Immature natural killer cell (primary cell): Measurements from ENCODE around the gene CALHM1. TPM values are rescaled to one million over a fixed set of nuclear protein-coding genes. Genes with fewer than 3 reads are reported as not detected.
"Not testable (repeated sequence)": the region's sequence is repeated elsewhere in the genome, so short reads cannot be mapped to it uniquely, and the experiment has no call there.

ENCODE experiments used
- DNase-seq, 3 donors: peaks; one replicate each; pipeline ENCODE4 v3.0.0; 2022; ENCODE audit warnings: mixed read lengths in 1 of 3
- H3K27ac Mint-ChIP-seq, 6 donors: one replicate each; pipeline ENCODE4 v1.8.0; 2020; ENCODE audit warnings: mixed read lengths in 6 of 6, mild to moderate bottlenecking in 5 of 6, inconsistent platforms in 4 of 6, moderate library complexity in 3 of 6
- H3K27me3 Mint-ChIP-seq, 3 donors: one replicate each; pipeline ENCODE4 v1.8.0; 2020 to 2021; ENCODE audit warnings: low read depth in 3 of 3, mild to moderate bottlenecking in 3 of 3, mixed read lengths in 3 of 3, moderate library complexity in 3 of 3, inconsistent platforms in 1 of 3
- H3K36me3 Mint-ChIP-seq, 3 donors: one replicate each; pipeline ENCODE4 v1.8.0; 2020; ENCODE audit warnings: mixed read lengths in 3 of 3, inconsistent platforms in 2 of 3, mild to moderate bottlenecking in 2 of 3
- H3K4me1 Mint-ChIP-seq, 2 donors: one replicate each; pipeline ENCODE4 v1.8.0; 2020; ENCODE audit warnings: inconsistent platforms in 2 of 2, mild to moderate bottlenecking in 2 of 2, mixed read lengths in 2 of 2, moderate library complexity in 1 of 2
- H3K4me3 Mint-ChIP-seq, 5 donors: one replicate each; pipeline ENCODE4 v1.8.0; 2020; ENCODE audit warnings: mild to moderate bottlenecking in 5 of 5, mixed read lengths in 5 of 5, inconsistent platforms in 3 of 5, moderate library complexity in 3 of 5
- H3K9me3 Mint-ChIP-seq, 6 donors: one replicate each; pipeline ENCODE4 v1.8.0; 2020; ENCODE audit warnings: mild to moderate bottlenecking in 6 of 6, mixed read lengths in 6 of 6, inconsistent platforms in 4 of 6, moderate library complexity in 3 of 6
- polyA plus RNA-seq, 3 donors: library from polyadenylated mRNA; unstranded; fragments of 300-500 nt; fragmentation: Illumina TruSeq; gene quantifications; one replicate each; pipeline ENCODE4 v1.2.3, GENCODE V29; 2021

The CALHM1 gene, protein sequence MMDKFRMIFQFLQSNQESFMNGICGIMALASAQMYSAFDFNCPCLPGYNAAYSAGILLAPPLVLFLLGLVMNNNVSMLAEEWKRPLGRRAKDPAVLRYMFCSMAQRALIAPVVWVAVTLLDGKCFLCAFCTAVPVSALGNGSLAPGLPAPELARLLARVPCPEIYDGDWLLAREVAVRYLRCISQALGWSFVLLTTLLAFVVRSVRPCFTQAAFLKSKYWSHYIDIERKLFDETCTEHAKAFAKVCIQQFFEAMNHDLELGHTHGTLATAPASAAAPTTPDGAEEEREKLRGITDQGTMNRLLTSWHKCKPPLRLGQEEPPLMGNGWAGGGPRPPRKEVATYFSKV
- under 1 TPM in 2 of 3 donors, not detected in 1; 0.56 to 0.91 TPM for polyA plus RNA-seq

DNA sequence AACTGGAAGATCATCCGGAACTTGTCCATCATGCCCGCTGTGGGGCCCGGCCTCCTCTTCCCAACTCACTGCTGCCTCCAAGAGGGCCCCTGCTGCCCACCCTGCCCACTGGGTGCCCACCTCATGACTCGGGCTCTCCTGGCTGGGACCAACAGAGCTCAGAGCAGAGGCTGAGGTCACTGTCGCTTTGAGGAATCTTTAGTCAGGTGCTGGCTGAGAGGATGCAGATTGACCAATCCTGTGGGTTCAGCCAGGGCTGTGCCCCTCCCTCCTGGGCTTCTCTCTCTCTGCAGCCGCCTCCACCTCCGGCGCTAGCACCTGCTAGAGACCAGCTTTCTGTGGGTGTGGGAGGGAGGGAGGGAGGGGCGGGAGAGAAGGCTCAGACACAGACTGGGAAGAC lies at the start of gene CALHM1:
Gene CALHM1 (minus strand): TSS at position 181 of the 400 bp plus-strand sequence. CDS start 149 bp downstream, at position 32.
- peaks cover 0 to 2% (median 0%) of the 10 kb centered on the region in 3 donors for H3K27me3 Mint-ChIP-seq
- no peaks in the 10 kb centered on the region for H3K36me3 Mint-ChIP-seq
- H3K9me3 Mint-ChIP-seq: no peaks in the 10 kb centered on the region
- peak in 2 of 3 donors; percentile 25 to 26 for DNase-seq
- H3K4me1 Mint-ChIP-seq: peaks cover 25 to 29% of the 10 kb centered on the region in 2 donors
- peak within 1 kb of the TSS; percentile 76 to 92 (median 84) for H3K27ac Mint-ChIP-seq
- peak within 1 kb of the TSS; percentile 74 to 80 (median 78) for H3K4me3 Mint-ChIP-seq

DNA sequence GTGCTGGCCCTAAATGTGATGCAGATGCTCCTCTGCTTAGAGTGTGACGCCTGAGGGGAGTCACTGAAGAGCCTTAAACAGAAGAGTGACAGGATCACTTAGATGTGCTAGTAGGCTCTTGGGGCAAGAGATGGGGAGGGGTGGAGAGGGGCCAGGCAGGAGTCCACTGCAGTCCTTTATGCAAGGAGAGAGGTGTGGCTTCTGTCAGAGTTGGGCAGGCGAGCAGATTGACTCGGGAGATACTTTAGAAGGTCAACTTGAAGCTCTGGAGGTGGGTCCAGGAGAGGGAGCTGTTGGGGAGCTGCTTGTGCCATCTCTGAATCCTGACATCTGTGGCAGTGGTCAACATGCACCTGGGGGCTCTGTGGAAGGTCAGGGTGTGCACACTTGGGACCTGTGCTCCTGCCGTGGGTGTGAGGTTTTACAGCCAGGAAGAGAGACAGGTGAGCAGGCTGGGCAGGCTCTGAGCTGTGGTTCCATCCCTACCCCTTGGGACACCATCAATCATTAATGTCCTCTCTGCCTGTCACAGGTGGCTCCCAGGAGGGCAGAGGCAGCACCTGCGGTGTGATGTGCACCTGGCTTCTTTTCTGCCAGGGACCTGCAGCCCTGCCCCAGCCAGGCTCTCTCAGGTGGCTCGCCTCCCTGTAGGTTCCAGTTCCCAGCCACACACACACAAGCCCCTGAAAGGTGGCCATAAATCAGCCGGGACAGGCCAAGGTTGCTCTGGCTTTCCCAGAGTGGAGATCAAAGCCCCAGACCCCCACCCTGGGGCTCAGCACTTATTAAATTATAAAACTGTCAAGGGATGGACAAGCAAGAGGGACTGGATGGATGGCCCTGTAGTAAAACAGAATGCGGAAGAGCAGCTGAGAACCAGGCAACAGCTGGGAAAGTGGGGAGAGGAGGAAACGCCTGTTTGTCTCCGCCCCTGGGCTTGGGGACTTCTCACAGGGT lies 48.8 kb upstream of the CALHM1 start:
- no peak for DNase-seq

DNA sequence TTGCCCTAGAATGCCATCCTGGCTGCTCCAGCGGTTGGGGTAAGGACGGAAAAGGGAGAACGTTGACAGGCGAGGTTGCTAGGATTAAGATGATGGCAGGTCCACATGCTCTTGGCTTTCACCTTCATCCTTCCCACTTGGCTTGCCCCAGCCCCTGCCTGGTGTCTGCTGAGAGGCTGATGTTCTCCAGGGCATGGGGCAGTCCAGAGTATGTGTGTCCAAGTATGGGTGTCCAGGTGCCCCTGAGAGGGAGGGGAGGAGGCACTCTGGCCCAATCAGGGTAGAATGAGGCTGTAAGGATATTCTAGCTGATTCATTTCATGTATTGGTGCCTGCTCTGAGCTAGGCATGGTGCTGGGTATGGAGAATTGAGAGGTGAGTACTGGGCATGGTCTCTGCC lies 47.4 kb upstream of the CALHM1 start:
- Mint-ChIP-seq H3K27me3 (peaks cover 3 to 7% (median 6%) of the 10 kb centered on the region in 3 donors), H3K9me3 (no peaks in the 10 kb centered on the region), H3K36me3 (no peaks in the 10 kb centered on the region), H3K4me3 (peak overlapping the region in 1 of 5 donors; percentile 6), H3K27ac (no peak overlapping the region), H3K4me1 (peaks cover 10 to 17% of the 10 kb centered on the region in 2 donors)
- no peak for DNase-seq

More for the DNA sequence above, 48.8 kb upstream of the CALHM1 start:
- Mint-ChIP-seq H3K27me3 (peaks cover 3 to 7% (median 6%) of the 10 kb centered on the region in 3 donors), H3K27ac (no peak overlapping the region), H3K36me3 (no peaks in the 10 kb centered on the region), H3K4me1 (peaks cover 10 to 17% of the 10 kb centered on the region in 2 donors), H3K9me3 (no peaks in the 10 kb centered on the region), H3K4me3 (no peak overlapping the region)

DNA sequence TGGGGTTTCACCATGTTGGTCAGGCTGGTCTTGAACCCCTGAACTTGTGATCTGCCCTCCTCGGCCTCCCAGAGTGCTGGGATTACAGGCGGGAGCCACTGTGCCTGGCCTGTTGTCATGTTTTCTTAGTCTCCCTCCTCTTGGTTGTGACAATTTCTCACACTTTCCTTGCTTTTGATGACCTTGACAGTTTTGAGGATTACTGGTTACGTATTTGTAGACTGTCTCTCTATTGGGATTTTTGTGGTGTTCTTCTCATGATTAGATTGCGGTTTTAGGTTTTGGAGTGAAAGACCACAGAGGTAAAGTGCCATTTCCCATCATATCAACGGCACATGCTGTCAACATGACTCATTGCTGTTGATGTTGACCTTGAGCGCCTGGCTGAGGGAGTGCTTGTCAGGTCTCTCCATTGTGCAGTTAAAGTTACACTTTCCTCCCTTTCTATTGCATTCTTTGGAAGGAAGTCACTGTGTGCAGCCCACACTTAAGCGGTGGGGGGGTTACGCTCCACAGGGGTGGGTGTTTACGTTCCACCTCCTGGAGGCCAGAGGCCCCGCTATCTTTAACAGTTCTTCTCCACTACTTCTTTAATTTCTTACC lies 45.6 kb upstream of the CALHM1 start:
- DNase-seq: peak; percentile 56 to 60 (median 57)
- H3K36me3 Mint-ChIP-seq: no peaks in the 10 kb centered on the region
- peaks cover 3 to 7% (median 7%) of the 10 kb centered on the region in 3 donors for H3K27me3 Mint-ChIP-seq
- peak overlapping the region in 4 of 5 donors; percentile 10 to 42 (median 33) for H3K4me3 Mint-ChIP-seq
- H3K9me3 Mint-ChIP-seq: no peaks in the 10 kb centered on the region
- H3K4me1 Mint-ChIP-seq: peaks cover 10 to 17% of the 10 kb centered on the region in 2 donors
- peak overlapping the region in 4 of 6 donors; percentile 3 to 33 (median 17) for H3K27ac Mint-ChIP-seq

DNA sequence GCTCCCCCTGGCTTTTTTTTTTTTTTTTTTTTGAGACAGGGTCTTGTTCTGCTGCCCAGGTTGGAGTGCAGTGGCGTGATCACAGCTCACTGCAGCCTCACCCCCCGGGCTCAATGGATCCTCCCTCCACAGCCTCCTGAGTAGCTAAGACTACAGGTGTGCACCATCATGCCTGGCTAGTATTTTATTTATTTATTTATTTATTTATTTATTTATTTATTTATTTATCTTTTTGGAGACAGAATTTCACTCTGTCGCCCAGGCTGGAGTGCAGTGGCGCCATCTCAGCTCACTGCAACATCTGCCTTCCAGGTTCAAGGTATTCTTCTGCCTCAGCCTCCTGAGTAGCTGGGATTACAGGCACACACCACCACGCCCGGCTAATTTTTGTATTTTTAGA lies 45.1 kb upstream of the CALHM1 start:
- H3K27ac Mint-ChIP-seq: peak overlapping the region in 2 of 6 donors; percentile 3 to 7
- not testable (repeated sequence) for DNase-seq, H3K9me3 Mint-ChIP-seq, H3K27me3 Mint-ChIP-seq, H3K36me3 Mint-ChIP-seq, H3K4me3 Mint-ChIP-seq
- H3K4me1 Mint-ChIP-seq: peaks cover 10 to 17% of the 10 kb centered on the region in 2 donors

DNA sequence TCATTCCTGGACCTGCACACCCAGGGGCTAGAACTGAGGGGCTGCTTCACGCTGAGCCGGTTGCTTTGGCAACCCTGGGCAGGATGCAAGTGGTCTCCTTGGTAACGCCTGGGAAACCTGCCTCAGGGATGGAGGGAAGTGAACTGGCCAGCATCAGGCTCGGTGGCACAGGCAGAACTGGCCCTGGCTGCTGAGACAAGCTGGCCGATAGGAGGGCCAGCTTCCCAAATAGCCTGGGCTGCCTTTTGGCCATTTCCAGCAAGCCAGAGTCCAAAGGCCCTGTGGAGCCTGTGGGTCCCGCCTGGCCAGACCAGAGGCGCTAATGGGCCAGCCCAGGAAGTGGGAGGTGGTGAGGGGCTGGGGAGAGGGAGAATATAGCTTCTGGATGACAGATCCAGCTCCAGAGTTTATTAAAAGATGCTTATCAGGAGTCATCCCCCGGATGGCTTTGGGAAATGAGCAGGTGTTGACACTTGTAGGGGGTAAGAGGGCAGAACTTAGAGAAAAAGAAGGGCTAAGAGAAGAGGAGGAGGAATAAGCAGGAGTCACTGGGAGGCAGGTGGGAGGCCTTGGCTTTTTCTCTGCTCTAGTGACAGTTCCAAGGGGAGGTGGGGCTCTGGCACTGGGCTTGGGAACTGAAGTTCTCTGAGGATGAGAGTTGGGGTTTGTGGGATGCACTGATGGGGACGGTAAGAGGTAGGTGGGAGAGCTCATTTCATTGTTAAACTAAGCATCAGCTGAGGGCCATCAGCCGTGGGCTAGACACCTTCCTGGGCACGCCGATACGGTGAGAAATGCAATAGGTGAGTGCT lies 44.4 kb upstream of the CALHM1 start:
- Mint-ChIP-seq H3K36me3 (no peaks in the 10 kb centered on the region), H3K4me3 (peak overlapping the region in 1 of 5 donors; percentile 37), H3K4me1 (peaks cover 10 to 17% of the 10 kb centered on the region in 2 donors), H3K9me3 (no peaks in the 10 kb centered on the region), H3K27ac (peak overlapping the region in 1 of 6 donors; percentile 28), H3K27me3 (peaks cover 3 to 7% (median 7%) of the 10 kb centered on the region in 3 donors)
- DNase-seq: no peak

DNA sequence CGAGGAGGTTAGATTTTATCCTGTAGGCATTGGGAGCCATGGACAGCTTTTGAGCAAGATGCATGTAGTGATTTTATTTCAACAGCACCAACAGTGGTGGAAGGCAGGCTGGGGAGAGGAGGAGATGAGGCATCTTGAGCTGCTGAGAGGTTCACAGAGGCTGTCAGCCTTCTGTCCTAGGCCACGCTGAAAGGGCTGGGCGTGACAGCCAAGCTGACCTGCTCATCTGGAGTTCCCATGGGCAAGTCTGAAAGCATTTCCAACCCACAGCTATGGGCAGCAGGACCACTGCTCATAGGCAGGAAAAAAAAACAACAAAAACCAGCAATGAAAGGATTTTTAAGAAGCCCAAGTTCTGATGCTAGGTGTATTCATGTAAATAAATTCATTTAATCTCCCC lies 42.5 kb upstream of the CALHM1 start:
- H3K9me3 Mint-ChIP-seq: no peaks in the 10 kb centered on the region
- H3K4me1 Mint-ChIP-seq: peaks cover 10 to 13% of the 10 kb centered on the region in 2 donors
- H3K4me3 Mint-ChIP-seq: no peak overlapping the region
- no peak overlapping the region for H3K27ac Mint-ChIP-seq
- DNase-seq: no peak
- H3K27me3 Mint-ChIP-seq: peaks cover 5 to 11% (median 5%) of the 10 kb centered on the region in 3 donors
- no peaks in the 10 kb centered on the region for H3K36me3 Mint-ChIP-seq

DNA sequence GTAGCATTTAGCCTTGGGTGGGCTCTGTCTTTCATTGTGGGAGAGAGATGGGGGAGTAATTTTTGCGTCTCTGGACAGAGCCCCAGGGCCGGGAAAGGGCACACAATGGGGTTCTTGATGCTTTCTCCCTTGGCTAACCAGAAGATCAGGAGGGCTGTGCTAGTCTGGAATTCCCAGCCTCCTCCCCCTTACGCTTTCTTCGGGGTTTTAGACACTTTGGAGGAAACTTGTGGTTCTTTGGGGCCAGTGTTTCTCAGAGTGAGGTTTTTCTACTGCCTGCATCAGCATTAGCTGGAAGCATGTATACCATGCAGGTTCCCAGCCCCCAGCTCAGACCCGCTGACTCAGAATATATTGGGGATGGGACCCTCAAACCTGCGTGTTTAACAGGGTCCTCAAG lies 41.8 kb upstream of the CALHM1 start:
- Mint-ChIP-seq H3K4me3 (no peak overlapping the region), H3K36me3 (no peaks in the 10 kb centered on the region), H3K27me3 (peaks cover 5 to 11% (median 9%) of the 10 kb centered on the region in 3 donors), H3K27ac (peak overlapping the region in 1 of 6 donors; percentile 54), H3K4me1 (peaks cover 10 to 13% of the 10 kb centered on the region in 2 donors), H3K9me3 (no peaks in the 10 kb centered on the region)
- DNase-seq: no peak

DNA sequence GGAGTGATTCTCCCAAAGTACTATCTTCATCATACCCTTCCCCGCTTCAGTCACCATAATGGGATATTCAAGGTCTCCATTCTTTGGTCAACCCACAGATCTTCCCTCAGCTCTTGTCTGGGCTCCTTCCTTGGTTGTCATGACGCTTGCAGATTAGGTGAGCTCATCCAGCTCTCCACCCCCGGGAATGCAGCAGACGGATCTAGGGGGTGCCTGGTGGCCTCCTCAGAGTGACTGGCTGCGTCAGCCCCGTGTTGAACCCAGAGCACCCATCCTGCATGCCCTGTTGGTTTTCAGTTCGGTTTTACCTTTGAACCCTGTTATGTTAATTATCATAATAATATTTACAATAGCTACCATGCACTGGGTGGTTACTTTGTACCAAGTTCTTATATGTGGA lies 41.2 kb upstream of the CALHM1 start:
- Mint-ChIP-seq H3K27ac (no peak overlapping the region), H3K4me1 (peaks cover 9 to 10% of the 10 kb centered on the region in 2 donors), H3K9me3 (no peaks in the 10 kb centered on the region), H3K4me3 (no peak overlapping the region), H3K36me3 (no peaks in the 10 kb centered on the region), H3K27me3 (peaks cover 5 to 15% (median 11%) of the 10 kb centered on the region in 3 donors)
- DNase-seq: no peak

DNA sequence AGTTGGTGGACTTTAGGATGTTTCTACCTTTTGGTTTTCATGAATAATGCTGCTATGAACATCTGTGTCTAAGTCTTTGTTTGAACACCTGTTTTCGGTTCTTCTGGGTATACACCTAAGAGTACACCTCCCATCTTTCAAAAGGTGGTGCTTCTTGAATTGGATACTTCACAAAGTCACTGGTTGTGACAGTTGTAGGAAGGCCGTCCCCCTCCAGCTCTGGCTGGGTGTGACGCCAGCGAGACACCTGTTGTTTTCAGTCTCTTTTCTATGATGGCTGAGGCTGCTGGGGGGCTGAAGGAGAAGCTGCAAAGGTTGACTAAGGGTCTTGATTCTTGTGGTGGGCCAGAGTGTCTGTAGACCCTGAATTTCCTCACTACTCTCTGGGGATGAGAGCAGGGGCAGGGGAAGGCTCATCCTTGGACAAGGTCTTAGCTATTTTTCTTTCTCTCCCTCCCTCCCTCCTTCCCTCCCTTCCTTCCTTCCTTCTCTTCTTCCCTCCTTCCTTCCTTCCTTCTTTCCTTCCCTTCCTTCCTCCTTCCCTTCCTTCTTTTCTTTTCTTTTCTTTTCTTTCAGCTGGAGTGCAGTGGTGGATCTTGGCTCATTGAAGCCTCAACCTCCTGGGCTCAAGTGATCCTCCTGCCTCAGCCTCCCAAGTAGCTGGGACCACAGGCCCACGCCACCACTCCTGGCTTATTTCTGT lies 40.4 kb upstream of the CALHM1 start:
- DNase-seq: no peak
- Mint-ChIP-seq H3K4me3 (no peak overlapping the region), H3K9me3 (no peaks in the 10 kb centered on the region), H3K27me3 (peaks cover 4 to 15% (median 8%) of the 10 kb centered on the region in 3 donors), H3K27ac (no peak overlapping the region), H3K4me1 (peaks cover 2 to 4% of the 10 kb centered on the region in 2 donors), H3K36me3 (no peaks in the 10 kb centered on the region)

DNA sequence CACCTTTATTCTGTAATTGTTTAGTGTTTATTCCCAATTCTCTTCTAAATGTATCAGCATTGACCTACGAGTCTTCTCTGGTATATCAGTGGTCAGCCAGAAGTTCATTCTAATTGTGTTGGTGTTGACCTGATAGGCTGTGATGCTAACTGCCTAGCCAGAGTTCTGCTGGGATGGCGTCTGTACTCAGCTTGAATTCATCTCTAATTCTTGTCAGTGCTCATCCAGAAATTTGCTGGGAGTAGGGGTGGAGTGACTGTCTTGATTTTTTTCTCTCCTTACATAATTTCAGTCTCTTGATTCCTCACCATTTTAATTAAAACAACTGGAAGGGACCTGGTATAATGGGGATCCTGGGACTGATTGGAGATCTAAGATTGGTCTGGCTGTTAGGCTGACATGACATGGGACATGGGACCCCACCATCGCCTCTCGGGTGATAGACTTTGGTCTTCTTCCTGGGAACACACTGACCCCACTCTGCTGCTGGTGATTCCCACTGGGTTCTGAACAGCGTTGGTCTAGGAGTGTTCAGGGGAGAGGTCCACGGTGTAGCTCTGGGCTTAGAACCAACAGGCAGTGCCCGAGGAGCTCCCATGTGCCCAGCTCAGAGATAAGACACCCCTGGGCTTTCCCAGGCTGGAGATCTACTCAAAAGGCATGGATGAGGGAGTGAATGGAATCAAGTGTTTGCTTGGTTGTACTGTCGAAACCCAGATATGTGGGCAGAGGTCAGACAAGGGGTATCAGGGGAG lies 38.6 kb upstream of the CALHM1 start:
- H3K4me3 Mint-ChIP-seq: no peak overlapping the region
- H3K9me3 Mint-ChIP-seq: no peaks in the 10 kb centered on the region
- H3K27me3 Mint-ChIP-seq: peaks cover 14 to 16% (median 15%) of the 10 kb centered on the region in 3 donors
- H3K4me1 Mint-ChIP-seq: peaks cover 8 to 11% of the 10 kb centered on the region in 2 donors
- no peaks in the 10 kb centered on the region for H3K36me3 Mint-ChIP-seq
- no peak for DNase-seq
- H3K27ac Mint-ChIP-seq: no peak overlapping the region

DNA sequence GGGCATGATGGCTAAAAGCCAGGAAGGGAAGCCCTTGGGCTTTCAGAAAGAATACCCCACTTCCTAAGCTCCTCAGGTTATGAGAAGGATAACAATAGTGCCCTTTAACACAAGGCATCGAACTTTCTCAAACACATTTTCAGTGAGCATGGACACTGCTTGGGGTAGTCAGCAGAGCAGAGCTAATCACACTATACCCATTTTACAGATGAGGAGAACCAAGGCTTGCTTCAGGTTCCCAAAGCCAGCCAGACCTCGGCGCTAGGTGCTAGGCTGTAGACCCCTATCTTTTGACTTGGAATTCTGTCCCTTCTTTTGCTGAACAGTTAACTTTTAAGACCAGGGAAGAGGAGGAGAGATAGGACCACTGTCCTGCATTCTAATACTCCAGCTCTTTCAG lies 36.6 kb upstream of the CALHM1 start:
- Mint-ChIP-seq H3K27ac (no peak overlapping the region), H3K4me1 (peaks cover 8 to 12% of the 10 kb centered on the region in 2 donors), H3K27me3 (peaks cover 16 to 18% (median 17%) of the 10 kb centered on the region in 3 donors), H3K9me3 (no peaks in the 10 kb centered on the region), H3K36me3 (no peaks in the 10 kb centered on the region), H3K4me3 (peak overlapping the region in 4 of 5 donors; percentile 38 to 67 (median 53))
- no peak for DNase-seq
